Measurements from ENCODE around the gene CYP11A1. TPM values are rescaled to one million over a fixed set of nuclear protein-coding genes. Genes with fewer than 3 reads are reported as not detected.

Gene CYP11A1
- total and polyA plus RNA-seq, 3 donors from 2014 or later = 74.3 to 76.4 (median 76.2) TPM

GRCh38 chr15:74352393-74352910 is 15.0 kb downstream of the CYP11A1 start:
- Histone ChIP-seq H3K9me3 (no peaks in the 10 kb centered on the region), H3K4me1 (peaks cover 19% of the 10 kb centered on the region), H3K27me3 (no peaks in the 10 kb centered on the region), H3K36me3 (ENCODE audit: low read depth, missing control alignments) (no peaks in the 10 kb centered on the region), H3K4me3 (no peak overlapping the region), H3K27ac (no peak overlapping the region)
- WGBS, 2 donors = 75 to 94% methylated on average over 3 of the region's 3 CpGs
- intact Hi-C loops (cut with DNase I; ENCODE audit: low total_unique reads) = no loop called here
- no peak for DNase-seq
- no peak for TF ChIP-seq CTCF (IDR thresholded peaks at IDR 0.05)
- no peak for TF ChIP-seq POLR2A (IDR thresholded peaks at IDR 0.05)

- H3K4me3 ChIP-seq = no peak overlapping the region
- intact Hi-C loops (cut with DNase I; ENCODE audit: low total_unique reads) = no loop called here
- WGBS, 2 donors = 30 to 42% methylated on average over 3 of the region's 3 CpGs
- no peaks in the 10 kb centered on the region for H3K27me3 ChIP-seq
- TF ChIP-seq POLR2A (IDR thresholded peaks at IDR 0.05) = no peak
- TF ChIP-seq CTCF (IDR thresholded peaks at IDR 0.05) = no peak
- no peaks in the 10 kb centered on the region for H3K9me3 ChIP-seq
- peaks cover 19% of the 10 kb centered on the region for H3K4me1 ChIP-seq
- H3K36me3 ChIP-seq (ENCODE audit: low read depth, missing control alignments) = no peaks in the 10 kb centered on the region
- no peak overlapping the region for H3K27ac ChIP-seq
- DNase-seq = no peak
Observed at GRCh38 chr15:74351670-74352069, 15.8 kb downstream of the CYP11A1 start.

- 61 to 66% methylated on average over 14 of the region's 14 CpGs for WGBS, 2 donors
- intact Hi-C loops (cut with DNase I; ENCODE audit: low total_unique reads) = no loop called here
- no peak for TF ChIP-seq CTCF (IDR thresholded peaks at IDR 0.05)
- no peak for TF ChIP-seq POLR2A (IDR thresholded peaks at IDR 0.05)
Observed at GRCh38 chr15:74350295-74351275, 16.9 kb downstream of the CYP11A1 start.

GRCh38 chr15:74349241-74349778 is 18.1 kb downstream of the CYP11A1 start:
- peak overlapping the region; percentile 42 to 57 for H3K27ac ChIP-seq
- peaks cover 15% of the 10 kb centered on the region for H3K4me1 ChIP-seq
- WGBS, 2 donors = 77 to 78% methylated on average over 3 of the region's 3 CpGs
- no peaks in the 10 kb centered on the region for H3K9me3 ChIP-seq
- DNase-seq = no peak
- H3K4me3 ChIP-seq = no peak overlapping the region
- TF ChIP-seq CTCF (IDR thresholded peaks at IDR 0.05) (no peak), POLR2A (IDR thresholded peaks at IDR 0.05) (no peak)
- no peaks in the 10 kb centered on the region for H3K27me3 ChIP-seq
- intact Hi-C loops (cut with DNase I; ENCODE audit: low total_unique reads) = no loop called here
- no peaks in the 10 kb centered on the region for H3K36me3 ChIP-seq (ENCODE audit: low read depth, missing control alignments)

More at GRCh38 chr15:74350295-74351275, 16.9 kb downstream of the CYP11A1 start:
- H3K9me3 ChIP-seq = no peaks in the 10 kb centered on the region
- peak overlapping the region in 1 of 2 donors; percentile 57 for H3K27ac ChIP-seq
- no peaks in the 10 kb centered on the region for H3K36me3 ChIP-seq (ENCODE audit: low read depth, missing control alignments)
- no peak overlapping the region for H3K4me3 ChIP-seq
- peaks cover 15% of the 10 kb centered on the region for H3K4me1 ChIP-seq
- no peaks in the 10 kb centered on the region for H3K27me3 ChIP-seq
- no peak for DNase-seq

Data from testis (tissue), 3 donors.